HepG2 (cell line): Measurements from ENCODE around the gene PPM1G. TPM values are rescaled to one million over a fixed set of nuclear protein-coding genes. Genes with fewer than 3 reads are reported as not detected.

Experiments
- HNRNPLL ChIP-seq: fragments of 200-400 bp; formaldehyde crosslinking; IDR thresholded peaks from 2 replicates; pipeline ENCODE4 v1.6.1; 2017; ENCODE audit warnings: mild to moderate bottlenecking, low read depth, low read length; ENCODE audit not compliant: poor library complexity, severe bottlenecking
- MEF2D ChIP-seq: sonication (generic); formaldehyde crosslinking; IDR thresholded peaks from 2 replicates; pipeline ENCODE4 v1.5.1; 2020; ENCODE audit warnings: mild to moderate bottlenecking, missing genetic modification reagents
- NFIB ChIP-seq: sonication (generic); formaldehyde crosslinking; IDR thresholded peaks from 2 replicates; pipeline ENCODE4 v1.9.0; 2021; ENCODE audit warnings: missing genetic modification reagents, mild to moderate bottlenecking, borderline replicate concordance
- SMYD3 ChIP-seq: sonication (generic); formaldehyde crosslinking; IDR thresholded peaks from 2 replicates; pipeline ENCODE4 v1.8.1; 2023; ENCODE audit warnings: mild to moderate bottlenecking, missing genetic modification reagents
- TAF15 ChIP-seq: fragments of 200-400 bp; formaldehyde crosslinking; IDR thresholded peaks from one replicate; pipeline ENCODE4 v1.6.1; 2018; ENCODE audit warnings: mild to moderate bottlenecking, low read depth, low read length; ENCODE audit not compliant: poor library complexity, severe bottlenecking
- TCF7L2 ChIP-seq: IDR thresholded peaks from 2 replicates; pipeline ENCODE4 v1.6.1; 2011; ENCODE audit warnings: mild to moderate bottlenecking, low read depth, low read length, moderate library complexity
- ZFYVE20 ChIP-seq: sonication (generic); formaldehyde crosslinking; IDR thresholded peaks from 2 replicates; pipeline ENCODE4 v1.8.0; 2023; ENCODE audit warnings: low read depth, mild to moderate bottlenecking, moderate library complexity, missing genetic modification reagents, borderline replicate concordance
- ZMYM3 ChIP-seq: sonication (generic); formaldehyde crosslinking; IDR thresholded peaks from 2 replicates; pipeline ENCODE4 v1.5.1; 2020; ENCODE audit warnings: mild to moderate bottlenecking, missing genetic modification reagents
- ZNF143 ChIP-seq: sonication (generic); formaldehyde crosslinking; IDR thresholded peaks from 2 replicates; pipeline ENCODE4 v1.4.0; 2020; ENCODE audit warnings: missing genetic modification reagents
- ZNF225 ChIP-seq: sonication (generic); formaldehyde crosslinking; IDR thresholded peaks from 2 replicates; pipeline ENCODE4 v1.4.0; 2020; ENCODE audit warnings: mild to moderate bottlenecking, missing genetic modification reagents
- ZNF343 ChIP-seq: sonication (generic); formaldehyde crosslinking; IDR thresholded peaks from 2 replicates; pipeline ENCODE4 v1.4.0; 2020; ENCODE audit warnings: mild to moderate bottlenecking, missing genetic modification reagents
- ZNF564 ChIP-seq: sonication (generic); formaldehyde crosslinking; IDR thresholded peaks from 2 replicates; pipeline ENCODE4 v1.8.1; 2023; ENCODE audit warnings: mild to moderate bottlenecking, missing genetic modification reagents
- polyA plus RNA-seq, 8 experiments: library from polyadenylated mRNA; depleted of rRNA in 3 of 8; stranded (reverse) in 7 of 8; unstranded in 1 of 8; fragments of >200 nt; fragmentation: Illumina TruSeq in 4 of 8; extraction: Trizol in 4 of 8; gene quantifications; 2 replicates each; pipeline versions ENCODE4 v1.2.1 to v1.2.3, GENCODE V29; 2011 to 2016; ENCODE audit warnings: low read depth in 4 of 8, missing spikeins in 1 of 8, mixed read lengths in 1 of 8; ENCODE audit not compliant: insufficient read depth in 1 of 8
- total RNA-seq, 5 experiments: library from RNA; depleted of rRNA; stranded (reverse); fragments of >200 nt; fragmentation: Illumina TruSeq; extraction: Trizol; gene quantifications; 2 replicates each; pipeline ENCODE4 v1.2.3, GENCODE V29; 2016; ENCODE audit warnings: low read depth in 1 of 5
- TF ChIP-seq, protein P1 (sequence below): sonication (generic); formaldehyde crosslinking; IDR thresholded peaks from 2 replicates; pipeline ENCODE4; 2020; ENCODE audit warnings: missing genetic modification reagents, mild to moderate bottlenecking, borderline replicate concordance
- TF ChIP-seq, protein P2 (sequence below): sonication (generic); formaldehyde crosslinking; IDR thresholded peaks from 2 replicates; pipeline ENCODE4 v1.4.0; 2020; ENCODE audit warnings: missing genetic modification reagents, mild to moderate bottlenecking, borderline replicate concordance
- TF ChIP-seq, protein P3 (sequence below): sonication (generic); formaldehyde crosslinking; IDR thresholded peaks from 2 replicates; pipeline ENCODE4 v1.4.0; 2020; ENCODE audit warnings: missing genetic modification reagents
- TF ChIP-seq, protein P4 (sequence below): sonication (generic); formaldehyde crosslinking; IDR thresholded peaks from 2 replicates; pipeline ENCODE4 v1.5.0; 2020; ENCODE audit warnings: missing genetic modification reagents
- TF ChIP-seq, protein P5 (sequence below): sonication (generic); formaldehyde crosslinking; conservative IDR thresholded peaks from 2 replicates; pipeline ENCODE4 v1.8.0; 2022; ENCODE audit warnings: low read depth, missing genetic modification reagents

PPM1G gene
- total and polyA plus RNA-seq, 2 of the 13 experiments (the other 11 are each of a cell fraction or from before 2014, with no cell fraction given), result 58.2 to 213 TPM

DNA sequence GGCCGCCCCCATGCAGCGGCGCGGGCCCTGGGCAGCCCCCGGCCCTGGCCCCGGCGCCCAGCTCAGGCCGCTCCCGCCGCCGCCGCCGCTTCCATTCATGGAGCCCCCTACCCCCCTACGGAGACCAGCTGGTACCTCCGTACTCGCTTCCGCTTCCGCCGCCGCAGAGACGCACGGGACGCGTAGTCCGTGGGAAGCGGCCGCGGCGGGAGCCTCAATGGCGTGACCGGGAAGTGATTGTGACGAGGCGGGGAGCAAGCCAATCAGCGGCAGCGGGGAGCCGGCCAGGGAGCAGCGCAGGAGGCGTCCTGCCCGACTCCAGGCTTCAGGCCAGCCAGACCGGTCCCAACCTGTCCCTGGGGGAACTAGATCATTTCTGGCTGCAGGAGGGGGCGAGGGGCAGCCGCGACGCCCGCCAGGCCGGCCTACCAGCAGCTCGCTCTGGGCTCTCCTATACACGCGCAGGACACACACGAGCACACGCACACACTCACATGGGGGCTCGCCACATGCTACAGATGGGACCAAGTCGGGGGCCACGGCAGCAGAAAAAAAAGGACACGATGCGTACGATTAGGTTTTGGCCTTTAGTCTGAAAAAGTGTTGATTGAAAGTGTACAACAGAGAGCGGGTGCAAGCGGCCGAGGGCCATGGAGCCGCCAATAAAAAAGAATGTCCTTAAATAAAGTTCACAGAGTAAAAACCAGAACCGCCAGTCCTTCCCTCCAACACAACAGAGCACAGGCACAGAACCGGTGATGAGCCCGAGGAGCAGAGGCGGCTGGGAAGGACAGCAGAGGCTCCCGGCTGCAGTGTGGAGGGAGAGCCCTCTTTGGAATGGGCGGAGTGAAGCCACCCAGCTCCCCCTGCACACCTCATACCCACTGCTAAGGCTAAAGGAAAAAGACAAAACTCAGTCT lies 28.5 kb downstream of the PPM1G start, which contains the start of gene ZNF513 (continued):
- TF ChIP-seq, protein P1, sequence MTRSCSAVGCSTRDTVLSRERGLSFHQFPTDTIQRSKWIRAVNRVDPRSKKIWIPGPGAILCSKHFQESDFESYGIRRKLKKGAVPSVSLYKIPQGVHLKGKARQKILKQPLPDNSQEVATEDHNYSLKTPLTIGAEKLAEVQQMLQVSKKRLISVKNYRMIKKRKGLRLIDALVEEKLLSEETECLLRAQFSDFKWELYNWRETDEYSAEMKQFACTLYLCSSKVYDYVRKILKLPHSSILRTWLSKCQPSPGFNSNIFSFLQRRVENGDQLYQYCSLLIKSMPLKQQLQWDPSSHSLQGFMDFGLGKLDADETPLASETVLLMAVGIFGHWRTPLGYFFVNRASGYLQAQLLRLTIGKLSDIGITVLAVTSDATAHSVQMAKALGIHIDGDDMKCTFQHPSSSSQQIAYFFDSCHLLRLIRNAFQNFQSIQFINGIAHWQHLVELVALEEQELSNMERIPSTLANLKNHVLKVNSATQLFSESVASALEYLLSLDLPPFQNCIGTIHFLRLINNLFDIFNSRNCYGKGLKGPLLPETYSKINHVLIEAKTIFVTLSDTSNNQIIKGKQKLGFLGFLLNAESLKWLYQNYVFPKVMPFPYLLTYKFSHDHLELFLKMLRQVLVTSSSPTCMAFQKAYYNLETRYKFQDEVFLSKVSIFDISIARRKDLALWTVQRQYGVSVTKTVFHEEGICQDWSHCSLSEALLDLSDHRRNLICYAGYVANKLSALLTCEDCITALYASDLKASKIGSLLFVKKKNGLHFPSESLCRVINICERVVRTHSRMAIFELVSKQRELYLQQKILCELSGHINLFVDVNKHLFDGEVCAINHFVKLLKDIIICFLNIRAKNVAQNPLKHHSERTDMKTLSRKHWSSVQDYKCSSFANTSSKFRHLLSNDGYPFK (CRISPR knock-in tag), result peak; percentile 4; the same call in 1 of the 2 replicates
- TF ChIP-seq NFIB (CRISPR knock-in tag), result no peak
- no peak for TF ChIP-seq ZNF225
- TF ChIP-seq, protein P2, sequence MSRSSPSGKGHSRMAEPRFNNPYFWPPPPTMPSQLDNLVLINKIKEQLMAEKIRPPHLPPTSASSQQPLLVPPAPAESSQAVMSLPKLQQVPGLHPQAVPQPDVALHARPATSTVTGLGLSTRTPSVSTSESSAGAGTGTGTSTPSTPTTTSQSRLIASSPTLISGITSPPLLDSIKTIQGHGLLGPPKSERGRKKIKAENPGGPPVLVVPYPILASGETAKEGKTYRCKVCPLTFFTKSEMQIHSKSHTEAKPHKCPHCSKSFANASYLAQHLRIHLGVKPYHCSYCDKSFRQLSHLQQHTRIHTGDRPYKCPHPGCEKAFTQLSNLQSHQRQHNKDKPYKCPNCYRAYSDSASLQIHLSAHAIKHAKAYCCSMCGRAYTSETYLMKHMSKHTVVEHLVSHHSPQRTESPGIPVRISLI (CRISPR knock-in tag), result no peak
- TF ChIP-seq MEF2D (CRISPR knock-in tag), result no peak
- TF ChIP-seq ZNF564 (CRISPR knock-in tag), result no peak
- TF ChIP-seq, protein P3, sequence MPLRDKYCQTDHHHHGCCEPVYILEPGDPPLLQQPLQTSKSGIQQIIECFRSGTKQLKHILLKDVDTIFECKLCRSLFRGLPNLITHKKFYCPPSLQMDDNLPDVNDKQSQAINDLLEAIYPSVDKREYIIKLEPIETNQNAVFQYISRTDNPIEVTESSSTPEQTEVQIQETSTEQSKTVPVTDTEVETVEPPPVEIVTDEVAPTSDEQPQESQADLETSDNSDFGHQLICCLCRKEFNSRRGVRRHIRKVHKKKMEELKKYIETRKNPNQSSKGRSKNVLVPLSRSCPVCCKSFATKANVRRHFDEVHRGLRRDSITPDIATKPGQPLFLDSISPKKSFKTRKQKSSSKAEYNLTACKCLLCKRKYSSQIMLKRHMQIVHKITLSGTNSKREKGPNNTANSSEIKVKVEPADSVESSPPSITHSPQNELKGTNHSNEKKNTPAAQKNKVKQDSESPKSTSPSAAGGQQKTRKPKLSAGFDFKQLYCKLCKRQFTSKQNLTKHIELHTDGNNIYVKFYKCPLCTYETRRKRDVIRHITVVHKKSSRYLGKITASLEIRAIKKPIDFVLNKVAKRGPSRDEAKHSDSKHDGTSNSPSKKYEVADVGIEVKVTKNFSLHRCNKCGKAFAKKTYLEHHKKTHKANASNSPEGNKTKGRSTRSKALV, result no peak
- no peak for TF ChIP-seq ZMYM3 (CRISPR knock-in tag)
- TF ChIP-seq HNRNPLL, result peak; percentile 70
- TF ChIP-seq ZNF143 (CRISPR knock-in tag), result peak; percentile 89
- peak; percentile 93 for TF ChIP-seq TAF15
- no peak for TF ChIP-seq SMYD3
- no peak for TF ChIP-seq ZFYVE20 (CRISPR knock-in tag)
- TF ChIP-seq ZNF343 (CRISPR knock-in tag), result 0 out of 2 replicates have a peak, but pooled peaks have one; percentile 40
- TF ChIP-seq, protein P4, sequence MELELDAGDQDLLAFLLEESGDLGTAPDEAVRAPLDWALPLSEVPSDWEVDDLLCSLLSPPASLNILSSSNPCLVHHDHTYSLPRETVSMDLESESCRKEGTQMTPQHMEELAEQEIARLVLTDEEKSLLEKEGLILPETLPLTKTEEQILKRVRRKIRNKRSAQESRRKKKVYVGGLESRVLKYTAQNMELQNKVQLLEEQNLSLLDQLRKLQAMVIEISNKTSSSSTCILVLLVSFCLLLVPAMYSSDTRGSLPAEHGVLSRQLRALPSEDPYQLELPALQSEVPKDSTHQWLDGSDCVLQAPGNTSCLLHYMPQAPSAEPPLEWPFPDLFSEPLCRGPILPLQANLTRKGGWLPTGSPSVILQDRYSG (CRISPR knock-in tag), result no peak
- TF ChIP-seq, protein P5, sequence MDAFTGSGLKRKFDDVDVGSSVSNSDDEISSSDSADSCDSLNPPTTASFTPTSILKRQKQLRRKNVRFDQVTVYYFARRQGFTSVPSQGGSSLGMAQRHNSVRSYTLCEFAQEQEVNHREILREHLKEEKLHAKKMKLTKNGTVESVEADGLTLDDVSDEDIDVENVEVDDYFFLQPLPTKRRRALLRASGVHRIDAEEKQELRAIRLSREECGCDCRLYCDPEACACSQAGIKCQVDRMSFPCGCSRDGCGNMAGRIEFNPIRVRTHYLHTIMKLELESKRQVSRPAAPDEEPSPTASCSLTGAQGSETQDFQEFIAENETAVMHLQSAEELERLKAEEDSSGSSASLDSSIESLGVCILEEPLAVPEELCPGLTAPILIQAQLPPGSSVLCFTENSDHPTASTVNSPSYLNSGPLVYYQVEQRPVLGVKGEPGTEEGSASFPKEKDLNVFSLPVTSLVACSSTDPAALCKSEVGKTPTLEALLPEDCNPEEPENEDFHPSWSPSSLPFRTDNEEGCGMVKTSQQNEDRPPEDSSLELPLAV (CRISPR knock-in tag), result no peak
- no peak for TF ChIP-seq TCF7L2
